Loucy (cell line): ENCODE data around the gene FAM219A.

Experiments used
- H2AFZ ChIP-seq: fragments of 200-600 bp; sonication (generic); 2 replicates; pipeline ENCODE4 v1.6.0; 2016; ENCODE audit warnings: antibody characterized with exemption, mild to moderate bottlenecking, low read length, moderate library complexity
- H3F3A ChIP-seq: fragments of 200-600 bp; 2 replicates; pipeline ENCODE4 v1.6.0; 2016; ENCODE audit warnings: antibody characterized with exemption, low read depth, mild to moderate bottlenecking
- H3K27me3 ChIP-seq: fragments of 200-600 bp; sonication (generic); 2 replicates; pipeline ENCODE4 v1.6.1; 2014; ENCODE audit warnings: low read length, mild to moderate bottlenecking; ENCODE audit not compliant: insufficient read depth, poor library complexity, severe bottlenecking
- H3K36me3 ChIP-seq: fragments of 200-600 bp; sonication (generic); 2 replicates; pipeline ENCODE4 v1.6.1; 2016; ENCODE audit warnings: low read length; ENCODE audit not compliant: insufficient read depth
- H3K4me1 ChIP-seq: fragments of 200-600 bp; sonication (generic); 2 replicates; pipeline ENCODE4 v1.5.1; 2014; ENCODE audit warnings: low read length, mild to moderate bottlenecking; ENCODE audit not compliant: insufficient read depth, poor library complexity, severe bottlenecking
- H3K4me2 ChIP-seq: fragments of 200-600 bp; sonication (generic); 2 replicates; pipeline ENCODE4 v1.6.0; 2014; ENCODE audit warnings: antibody characterized with exemption, low read length, low read depth, mild to moderate bottlenecking; ENCODE audit not compliant: poor library complexity, severe bottlenecking
- H3K4me3 ChIP-seq: fragments of 200-600 bp; sonication (generic); 2 replicates; pipeline ENCODE4 v1.5.1; 2014; ENCODE audit warnings: low read length, mild to moderate bottlenecking, mixed read lengths; ENCODE audit not compliant: poor library complexity, severe bottlenecking
- H3K79me2 ChIP-seq: fragments of 200-600 bp; sonication (generic); 2 replicates; pipeline ENCODE4 v1.6.1; 2014; ENCODE audit warnings: low read length; ENCODE audit not compliant: insufficient read depth
- H3K9ac ChIP-seq: fragments of 200-600 bp; sonication (generic); 2 replicates; pipeline ENCODE4 v1.6.0; 2014; ENCODE audit warnings: mild to moderate bottlenecking, low read depth, low read length, moderate library complexity; ENCODE audit not compliant: poor library complexity, severe bottlenecking
- H3K9me2 ChIP-seq: fragments of 200-600 bp; sonication (generic); replicated peaks from 2 replicates; pipeline ENCODE4 v1.6.1; 2016; ENCODE audit warnings: low read depth, low read length, mixed read lengths
- H3K9me3 ChIP-seq: fragments of 200-600 bp; sonication (generic); 2 replicates; pipeline ENCODE4 v1.6.1; 2014; ENCODE audit warnings: mild to moderate bottlenecking, antibody characterized with exemption, low read length, low read depth; ENCODE audit not compliant: insufficient read depth
- H4K20me1 ChIP-seq: fragments of 200-600 bp; sonication (generic); 2 replicates; pipeline ENCODE4 v1.6.0; 2014; ENCODE audit warnings: antibody characterized with exemption, low read length, mild to moderate bottlenecking; ENCODE audit not compliant: insufficient read depth, poor library complexity, severe bottlenecking
- CTCF ChIP-seq: fragments of 200-600 bp; sonication (generic); conservative IDR thresholded peaks from 2 replicates; pipeline ENCODE4 v1.5.1; 2014; ENCODE audit warnings: mild to moderate bottlenecking, antibody characterized with exemption, low read length
- EZH2phosphoT487 ChIP-seq: fragments of 200-600 bp; IDR thresholded peaks from 2 replicates; pipeline ENCODE4 v1.6.1; 2018; ENCODE audit warnings: antibody characterized with exemption, mild to moderate bottlenecking, moderate library complexity, borderline replicate concordance

FAM219A gene

GRCh38 chr9:34464571-34464970 is 6.2 kb upstream of the FAM219A start:
- no peaks in the 10 kb centered on the region for H3K79me2 ChIP-seq
- no peak overlapping the region for H3K4me3 ChIP-seq
- no peaks in the 10 kb centered on the region for H3K36me3 ChIP-seq
- no peak overlapping the region for H2AFZ ChIP-seq
- no peaks in the 10 kb centered on the region for H4K20me1 ChIP-seq
- H3K27me3 ChIP-seq = no peaks in the 10 kb centered on the region
- no peak overlapping the region for H3K4me2 ChIP-seq
- no peak for TF ChIP-seq CTCF
- TF ChIP-seq EZH2phosphoT487 = no peak
- no peaks in the 10 kb centered on the region for H3K9me3 ChIP-seq
- no peaks in the 10 kb centered on the region for H3K9me2 ChIP-seq
- no peaks in the 10 kb centered on the region for H3F3A ChIP-seq
- H3K9ac ChIP-seq = no peak overlapping the region
- no peaks in the 10 kb centered on the region for H3K4me1 ChIP-seq

DNA sequence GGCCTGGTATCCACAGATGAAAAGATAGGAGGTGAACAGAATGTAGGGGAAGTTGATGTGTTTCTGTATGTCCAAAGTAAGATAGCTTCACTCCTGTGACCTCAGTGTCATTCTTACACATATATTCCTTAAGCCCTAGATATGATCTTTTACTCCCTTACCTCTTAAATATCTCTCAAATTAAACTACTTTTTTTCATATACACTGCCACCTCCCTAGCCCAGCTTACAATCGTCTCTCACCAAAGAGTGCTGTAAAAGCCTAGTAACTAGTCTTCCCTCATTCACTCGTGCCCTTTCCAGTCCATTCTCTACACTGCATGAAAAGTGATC is 5.5 kb upstream of the FAM219A start:
- no peak for TF ChIP-seq CTCF
- TF ChIP-seq EZH2phosphoT487 = no peak
- no peaks in the 10 kb centered on the region for H3K36me3 ChIP-seq
- no peaks in the 10 kb centered on the region for H3K27me3 ChIP-seq
- H2AFZ ChIP-seq = no peak overlapping the region
- H3K9ac ChIP-seq = no peak overlapping the region
- no peak overlapping the region for H3K4me2 ChIP-seq
- no peaks in the 10 kb centered on the region for H4K20me1 ChIP-seq
- H3K9me3 ChIP-seq = no peaks in the 10 kb centered on the region
- H3F3A ChIP-seq = no peaks in the 10 kb centered on the region
- H3K79me2 ChIP-seq = no peaks in the 10 kb centered on the region
- H3K4me1 ChIP-seq = no peaks in the 10 kb centered on the region
- H3K4me3 ChIP-seq = no peak overlapping the region
- H3K9me2 ChIP-seq = no peaks in the 10 kb centered on the region

DNA sequence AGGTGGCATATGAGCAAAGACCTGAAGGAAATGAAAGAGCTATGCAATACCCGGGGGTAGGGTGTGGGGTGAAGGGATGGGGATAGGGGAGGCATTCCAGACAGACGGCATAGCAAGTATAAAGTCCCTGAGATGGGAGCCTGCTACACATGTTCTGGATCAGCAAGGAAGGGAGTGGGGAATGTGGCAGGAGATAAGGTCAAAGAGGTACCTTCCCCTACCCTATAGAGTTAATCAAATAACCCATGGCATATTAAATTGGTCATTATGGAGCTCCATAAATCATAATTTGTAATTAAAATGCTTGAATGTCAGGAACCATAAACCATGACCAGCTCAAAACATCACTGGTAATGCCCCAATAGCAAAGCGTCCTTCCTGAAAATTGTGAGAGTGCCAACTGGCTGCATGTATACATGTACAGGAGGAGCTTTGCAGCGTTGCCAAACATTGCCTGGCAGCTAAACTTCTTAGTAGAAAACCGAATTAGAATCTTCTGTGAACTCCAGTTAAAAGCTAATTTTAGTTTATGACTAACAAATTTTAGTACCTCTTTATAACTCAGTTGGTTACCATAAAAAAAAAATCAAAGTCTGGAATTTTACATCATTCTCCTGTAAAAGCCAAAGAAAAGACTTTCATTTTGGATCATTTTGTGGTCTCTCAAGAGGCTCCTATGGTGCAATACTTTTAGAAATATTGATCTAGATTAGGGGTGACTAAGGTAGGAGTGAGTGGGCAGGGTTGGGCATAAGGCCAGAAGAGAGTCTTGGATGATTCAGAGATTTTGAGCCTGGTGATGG is 4.9 kb upstream of the FAM219A start:
- Histone ChIP-seq H3F3A (no peaks in the 10 kb centered on the region), H3K27me3 (no peaks in the 10 kb centered on the region), H3K9me3 (no peaks in the 10 kb centered on the region), H3K9ac (no peak overlapping the region), H3K4me2 (no peak overlapping the region), H3K36me3 (no peaks in the 10 kb centered on the region), H3K4me1 (no peaks in the 10 kb centered on the region), H3K9me2 (no peaks in the 10 kb centered on the region), H2AFZ (no peak overlapping the region), H3K4me3 (no peak overlapping the region), H4K20me1 (no peaks in the 10 kb centered on the region), H3K79me2 (no peaks in the 10 kb centered on the region)
- TF ChIP-seq EZH2phosphoT487 (no peak), CTCF (no peak)
